GM19035 (cell line): ENCODE data around the gene MCEMP1.

Source experiments
- ATAC-seq: cut with Tn5 transposase; IDR thresholded peaks from one replicate; pipeline ENCODE4 v1.9.1; 2021; ENCODE audit not compliant: unreplicated experiment

Gene MCEMP1

GRCh38 chr19:7722231-7722651, 45.4 kb downstream of the MCEMP1 start:
- no peak for ATAC-seq

GRCh38 chr19:7725791-7726190, 48.9 kb downstream of the MCEMP1 start:
- no peak for ATAC-seq

GRCh38 chr19:7729211-7729610, 52.3 kb downstream of the MCEMP1 start:
- no peak for ATAC-seq
